Measurements from ENCODE around the gene ZNF423. TPM values are rescaled to one million over a fixed set of nuclear protein-coding genes. Genes with fewer than 3 reads are reported as not detected.

The ZNF423 gene
- total RNA-seq, 1 experiment from 2014 or later, result 0.49 TPM

GRCh38 chr16:49793244-49793643 is 62.7 kb downstream of the ZNF423 start:
- no peaks in the 10 kb centered on the region for H3K4me1 ChIP-seq (ENCODE audit: control insufficient read depth, insufficient read depth, low read length)
- in situ Hi-C loops (cut with HindIII; ENCODE audit: low pct_unique_long_range_greater_than_20kb, low sequenced_read_pairs), result no loop called here
- BruUV-seq (replicated peaks), result no TSS peak
- TF ChIP-seq CTCF (IDR thresholded peaks at IDR 0.05) (no peak), SIN3A (IDR thresholded peaks at IDR 0.05; ENCODE audit: borderline replicate concordance, insufficient read depth, low read depth, low read length) (no peak), TCF7L2 (IDR thresholded peaks at IDR 0.05; ENCODE audit: low read depth, low read length) (no peak), POLR2AphosphoS5 (IDR thresholded peaks at IDR 0.05; ENCODE audit: low read depth, low read length) (no peak), REST (IDR thresholded peaks at IDR 0.05; ENCODE audit: insufficient read depth in 1 of 2, low read depth in 2 of 2, low read length in 1 of 2) (no peak)
- H3K9me3 ChIP-seq (ENCODE audit: control insufficient read depth, insufficient read depth, low read depth, low read length), result no peaks in the 10 kb centered on the region
- H3K4me3 ChIP-seq (ENCODE audit: low read depth in 2 of 2, low read length in 2 of 2), result no peak overlapping the region
- no peak overlapping the region for H3K27ac ChIP-seq (ENCODE audit: low read length)
- ChIA-PET POLR2A (no interaction called here), CTCF (no interaction called here)
- intact Hi-C loops (cut with micrococcal nuclease; ENCODE audit: unreplicated experiment), result no loop called here
- H3K27me3 ChIP-seq (ENCODE audit: control insufficient read depth, insufficient read depth, low read length), result no peaks in the 10 kb centered on the region; the same call in 1 of the 2 replicates
- ATAC-seq (no peak), DNase-seq (ENCODE audit: low read depth, low spot score) (no peak)
- no peaks in the 10 kb centered on the region for H3K36me3 ChIP-seq (ENCODE audit: control insufficient read depth, insufficient read depth, low read length)

GRCh38 chr16:49789616-49790015 is 66.3 kb downstream of the ZNF423 start:
- in situ Hi-C loops (cut with HindIII; ENCODE audit: low pct_unique_long_range_greater_than_20kb, low sequenced_read_pairs), result no loop called here
- H3K36me3 ChIP-seq (ENCODE audit: control insufficient read depth, insufficient read depth, low read length), result no peaks in the 10 kb centered on the region
- H3K27ac ChIP-seq (ENCODE audit: low read length), result no peak overlapping the region
- H3K4me3 ChIP-seq (ENCODE audit: low read depth in 2 of 2, low read length in 2 of 2), result no peak overlapping the region
- ATAC-seq, result no peak
- TF ChIP-seq REST (IDR thresholded peaks at IDR 0.05; ENCODE audit: insufficient read depth in 1 of 2, low read depth in 2 of 2, low read length in 1 of 2), result no peak
- no peaks in the 10 kb centered on the region for H3K4me1 ChIP-seq (ENCODE audit: control insufficient read depth, insufficient read depth, low read length)
- BruUV-seq (replicated peaks), result no TSS peak
- no peak for DNase-seq (ENCODE audit: low read depth, low spot score)
- H3K9me3 ChIP-seq (ENCODE audit: control insufficient read depth, insufficient read depth, low read depth, low read length), result no peaks in the 10 kb centered on the region
- ChIA-PET CTCF (no interaction called here), POLR2A (no interaction called here)
- intact Hi-C loops (cut with micrococcal nuclease; ENCODE audit: unreplicated experiment), result loop anchor here (2.0 kb wide), 1 partner anchor 37 kb away; no protein-coding TSS in a partner anchor
- H3K27me3 ChIP-seq (ENCODE audit: control insufficient read depth, insufficient read depth, low read length), result no peaks in the 10 kb centered on the region; the same call in 1 of the 2 replicates
